IPS-20b (cell line): ENCODE data around the gene UFSP2.
A peak's percentile ranks its signal among the peaks of the same experiment; 100 is the strongest.

Experiments used
- H3K27ac ChIP-seq: one replicate; pipeline ENCODE4 v1.5.1; 2013; ENCODE audit warnings: low read length
- H3K27me3 ChIP-seq: 2 replicates; pipeline ENCODE4 v1.6.1; 2013; ENCODE audit warnings: mild to moderate bottlenecking, low read length, inconsistent platforms; ENCODE audit not compliant: insufficient read depth
- H3K36me3 ChIP-seq: 2 replicates; pipeline ENCODE4 v1.6.1; 2013; ENCODE audit warnings: low read depth, mild to moderate bottlenecking, inconsistent platforms, low read length, moderate library complexity; ENCODE audit not compliant: insufficient read depth
- H3K4me1 ChIP-seq: 2 replicates; pipeline ENCODE4 v1.6.1; 2013; ENCODE audit warnings: mild to moderate bottlenecking, control low read depth, inconsistent platforms, low read length, moderate library complexity; ENCODE audit not compliant: insufficient read depth
- H3K4me3 ChIP-seq: 2 replicates; pipeline ENCODE4 v1.5.1; 2013; ENCODE audit warnings: mild to moderate bottlenecking, low read length, inconsistent platforms
- H3K9ac ChIP-seq: 2 replicates; pipeline ENCODE4 v1.6.1; 2013; ENCODE audit warnings: low read depth, mild to moderate bottlenecking, inconsistent platforms, low read length, moderate library complexity
- H3K9me3 ChIP-seq: 2 replicates; pipeline ENCODE4 v1.6.1; 2013; ENCODE audit warnings: mild to moderate bottlenecking, low read depth, low read length, inconsistent platforms; ENCODE audit not compliant: insufficient read depth

The UFSP2 gene

DNA sequence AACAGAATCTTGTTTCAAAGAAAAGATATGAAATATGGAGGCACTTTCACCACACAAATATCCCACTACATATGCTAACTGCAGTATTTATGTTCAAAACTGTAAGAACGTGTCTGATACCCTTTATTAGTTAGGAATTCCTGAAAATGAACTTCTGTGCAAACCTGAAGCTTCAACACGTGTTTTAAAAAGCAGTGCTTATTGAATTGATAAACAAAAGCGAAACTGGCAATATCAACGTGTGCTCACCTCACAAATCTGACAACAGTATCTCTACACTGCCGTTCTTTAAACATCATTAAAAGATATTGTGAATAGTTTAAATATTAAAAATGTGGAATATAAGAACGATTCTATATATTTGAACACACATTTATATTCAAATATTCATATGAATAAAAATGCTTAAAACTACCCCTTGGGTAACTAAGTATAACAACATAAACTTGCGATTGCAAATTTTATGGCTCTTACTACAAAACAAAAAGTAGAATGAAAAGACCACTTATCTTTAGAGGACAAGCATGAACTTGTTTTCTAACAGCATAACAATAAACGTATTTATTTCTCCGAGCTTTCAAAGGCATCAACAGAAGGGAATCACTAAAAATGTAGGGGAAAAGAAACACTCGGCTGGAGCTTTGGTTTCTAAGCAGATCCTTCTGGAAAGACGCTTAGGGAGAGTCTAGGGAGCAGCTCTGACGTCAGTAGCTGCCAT is 30.4 kb downstream of the UFSP2 start, which contains the start of gene LRP2BP:
LRP2BP (minus strand) TSS at position 687 of the 718 bp plus-strand sequence. CDS start 17,738 bp downstream, outside the sequence.
- Histone ChIP-seq H3K27ac (no peak within 1 kb of the TSS), H3K4me1 (no peaks in the 10 kb centered on the region; the same call in 1 of the 2 replicates), H3K36me3 (peaks cover 18% of the 10 kb centered on the region), H3K4me3 (peak within 1 kb of the TSS; percentile 86), H3K9ac (peak within 1 kb of the TSS; percentile 74; the same call in 1 of the 2 replicates), H3K27me3 (peaks cover 11% of the 10 kb centered on the region; the same call in 1 of the 2 replicates), H3K9me3 (no peaks in the 10 kb centered on the region)

DNA sequence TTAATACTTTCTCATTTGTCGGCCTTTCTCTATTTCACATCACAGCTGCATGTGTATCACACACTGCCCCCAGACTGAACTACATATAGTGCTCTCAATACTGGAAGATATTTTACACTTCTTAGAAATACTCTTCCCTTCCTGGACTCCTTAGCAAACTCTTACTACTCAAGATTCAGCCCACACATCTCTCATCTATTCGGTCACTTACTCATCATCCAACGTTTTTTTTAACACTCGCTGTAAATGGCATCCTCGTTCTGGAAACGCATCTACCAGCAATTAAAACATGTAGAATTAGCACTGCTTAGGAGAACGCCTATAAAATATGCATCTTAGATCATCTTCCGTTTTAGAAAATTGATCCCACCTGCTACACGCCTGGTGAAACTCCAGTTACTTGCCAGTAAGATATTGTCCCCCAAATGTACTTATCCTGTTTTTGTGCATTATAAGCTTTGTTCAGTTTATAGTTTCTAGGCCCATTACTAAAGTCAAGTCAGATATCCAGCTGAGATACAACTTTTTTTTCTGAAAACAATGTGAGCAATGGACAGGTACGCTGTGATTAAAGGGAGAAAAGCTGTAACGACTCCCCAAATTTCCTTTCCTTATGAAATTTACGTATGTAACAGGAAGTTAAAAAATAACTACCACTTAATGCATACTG is 31.1 kb downstream of the UFSP2 start:
- H3K27me3 ChIP-seq, result peaks cover 11% of the 10 kb centered on the region; the same call in 1 of the 2 replicates
- H3K36me3 ChIP-seq, result peaks cover 11% of the 10 kb centered on the region
- no peaks in the 10 kb centered on the region for H3K9me3 ChIP-seq
- H3K27ac ChIP-seq, result no peak overlapping the region
- no peaks in the 10 kb centered on the region; the same call in 1 of the 2 replicates for H3K4me1 ChIP-seq
- H3K4me3 ChIP-seq, result no peak overlapping the region
- no peak overlapping the region for H3K9ac ChIP-seq

DNA sequence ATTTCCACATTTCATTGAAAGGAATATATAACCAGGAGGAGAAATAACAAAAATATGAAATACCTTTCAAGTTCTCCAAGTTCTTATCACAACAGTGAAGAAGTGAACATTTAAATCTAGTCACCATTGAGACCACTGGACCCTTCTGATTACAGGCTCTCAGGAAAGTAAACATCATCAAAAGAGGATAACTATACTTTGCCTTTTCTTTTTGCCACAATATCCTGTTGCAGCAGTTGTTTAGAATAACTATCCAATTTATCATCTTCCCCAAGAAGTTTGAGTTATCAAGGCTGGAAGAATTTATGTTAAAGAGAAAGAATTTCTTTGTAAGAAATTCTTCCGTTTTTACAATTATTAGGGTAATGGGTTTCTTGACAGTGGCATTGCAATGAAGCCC is 33.6 kb downstream of the UFSP2 start:
- Histone ChIP-seq H3K27me3 (peaks cover 11% of the 10 kb centered on the region; the same call in 1 of the 2 replicates), H3K36me3 (no peaks in the 10 kb centered on the region)

DNA sequence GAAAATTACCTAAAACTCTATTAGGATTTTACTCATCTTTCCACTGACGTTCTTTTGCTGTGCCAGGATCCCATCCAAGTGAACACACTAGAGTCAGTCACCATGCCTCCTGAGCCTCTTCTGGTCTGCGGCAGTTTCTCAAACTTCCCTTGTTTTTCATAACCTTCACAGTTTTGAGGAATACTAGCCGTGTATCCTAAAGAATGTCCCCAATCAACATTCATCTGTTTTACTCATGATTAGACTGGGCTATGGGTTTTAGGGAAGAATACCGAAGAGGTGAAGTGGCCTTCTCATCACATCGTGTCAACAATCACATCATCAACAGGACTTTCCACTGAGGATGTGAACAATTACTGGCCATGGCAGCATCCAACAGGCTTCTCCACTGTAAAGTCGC is 34.8 kb downstream of the UFSP2 start:
- Histone ChIP-seq H3K9me3 (no peaks in the 10 kb centered on the region), H3K36me3 (no peaks in the 10 kb centered on the region), H3K9ac (no peak overlapping the region), H3K4me1 (no peaks in the 10 kb centered on the region; the same call in 1 of the 2 replicates), H3K4me3 (no peak overlapping the region), H3K27ac (no peak overlapping the region), H3K27me3 (peaks cover 11% of the 10 kb centered on the region; the same call in 1 of the 2 replicates)

More for the DNA sequence above, 33.6 kb downstream of the UFSP2 start:
- no peaks in the 10 kb centered on the region; the same call in 1 of the 2 replicates for H3K4me1 ChIP-seq
- no peak overlapping the region for H3K9ac ChIP-seq
- H3K9me3 ChIP-seq, result no peaks in the 10 kb centered on the region
- H3K27ac ChIP-seq, result no peak overlapping the region
- H3K4me3 ChIP-seq, result no peak overlapping the region

DNA sequence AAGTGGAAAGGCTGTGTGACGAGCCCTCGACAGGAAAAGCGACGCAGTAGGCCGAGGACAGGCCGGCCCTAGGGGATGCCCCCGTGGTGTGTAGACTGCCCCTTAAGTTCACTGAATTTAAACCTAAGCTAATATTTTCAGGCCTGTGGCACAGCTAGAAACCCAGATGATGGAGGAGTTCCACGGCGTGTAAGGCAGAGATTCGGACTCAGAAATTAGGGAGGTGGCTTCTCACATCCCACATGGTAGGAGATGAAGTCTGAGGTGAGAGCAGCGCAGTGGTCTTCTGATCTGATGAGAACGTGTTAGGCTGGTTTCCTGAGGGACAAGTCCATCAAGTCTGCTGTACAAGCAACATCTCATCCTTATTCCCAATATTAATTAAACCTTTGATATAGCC is 37.8 kb downstream of the UFSP2 start:
- Histone ChIP-seq H3K4me3 (no peak overlapping the region), H3K4me1 (no peaks in the 10 kb centered on the region), H3K9me3 (no peaks in the 10 kb centered on the region), H3K27ac (no peak overlapping the region), H3K9ac (no peak overlapping the region), H3K27me3 (no peaks in the 10 kb centered on the region), H3K36me3 (no peaks in the 10 kb centered on the region)

DNA sequence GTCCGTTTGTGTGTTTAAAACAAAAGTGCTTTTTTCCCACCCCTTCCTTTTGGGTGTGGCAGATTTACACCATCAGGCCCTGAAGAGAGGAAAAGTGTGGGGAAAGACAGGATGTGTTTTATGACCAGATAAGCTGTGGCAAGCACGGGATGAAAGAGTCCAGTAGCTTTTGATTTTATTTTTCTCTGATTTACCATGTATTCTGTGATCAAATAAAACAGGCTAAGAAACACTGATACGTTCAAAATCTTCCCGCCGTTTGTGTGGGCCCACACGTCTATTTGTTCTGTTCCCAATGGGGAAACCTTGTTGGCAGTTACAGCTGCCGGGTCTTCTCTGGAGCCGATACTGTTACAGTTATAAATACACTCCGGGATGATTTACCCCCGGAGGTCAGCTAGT is 40.8 kb downstream of the UFSP2 start:
- Histone ChIP-seq H3K4me1 (no peaks in the 10 kb centered on the region), H3K27me3 (no peaks in the 10 kb centered on the region), H3K27ac (no peak overlapping the region), H3K9ac (no peak overlapping the region), H3K4me3 (no peak overlapping the region), H3K36me3 (no peaks in the 10 kb centered on the region), H3K9me3 (no peaks in the 10 kb centered on the region)

DNA sequence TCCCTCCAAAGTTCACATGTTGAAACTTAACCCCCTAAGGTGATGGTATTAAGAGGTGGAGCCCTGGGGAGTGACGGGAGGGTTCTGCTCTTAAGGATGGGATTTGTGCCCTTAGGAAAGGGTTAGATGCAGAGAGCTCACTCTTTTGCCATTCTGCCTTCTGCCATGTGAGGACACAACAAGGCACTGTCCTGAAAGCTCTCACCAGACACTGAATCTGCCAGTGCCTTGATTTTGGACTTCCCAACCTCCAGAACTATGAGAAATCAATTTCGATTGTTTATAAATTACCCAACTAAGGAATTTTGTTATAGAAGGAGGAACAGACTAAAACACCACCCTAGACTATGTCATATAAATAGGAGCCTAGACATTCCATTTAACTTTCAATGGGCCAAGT is 41.7 kb downstream of the UFSP2 start:
- Histone ChIP-seq H3K9me3 (no peaks in the 10 kb centered on the region), H3K36me3 (no peaks in the 10 kb centered on the region), H3K9ac (no peak overlapping the region), H3K4me3 (no peak overlapping the region), H3K27ac (no peak overlapping the region), H3K27me3 (no peaks in the 10 kb centered on the region), H3K4me1 (no peaks in the 10 kb centered on the region)

DNA sequence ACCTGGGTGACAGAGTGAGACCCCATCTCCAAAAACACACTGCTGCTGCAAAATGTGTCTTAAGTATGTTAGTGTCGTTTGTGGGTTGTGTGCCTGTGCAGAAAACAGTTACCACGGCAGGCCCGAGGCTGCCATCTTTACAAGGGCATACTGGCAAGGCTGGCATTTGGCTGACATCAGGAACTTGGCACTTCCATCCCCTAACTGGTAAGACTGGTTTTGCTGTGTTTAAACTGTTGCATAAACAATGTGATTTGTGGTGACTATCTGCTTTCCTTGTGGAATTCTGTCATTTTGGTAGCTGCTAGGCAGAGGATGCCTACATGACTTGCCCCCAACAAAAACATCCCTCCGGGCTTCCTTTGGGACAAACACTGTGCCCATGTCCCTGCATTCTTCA is 42.3 kb downstream of the UFSP2 start:
- Histone ChIP-seq H3K36me3 (no peaks in the 10 kb centered on the region), H3K27me3 (no peaks in the 10 kb centered on the region), H3K4me1 (no peaks in the 10 kb centered on the region), H3K4me3 (no peak overlapping the region), H3K9ac (no peak overlapping the region), H3K27ac (no peak overlapping the region), H3K9me3 (no peaks in the 10 kb centered on the region)

DNA sequence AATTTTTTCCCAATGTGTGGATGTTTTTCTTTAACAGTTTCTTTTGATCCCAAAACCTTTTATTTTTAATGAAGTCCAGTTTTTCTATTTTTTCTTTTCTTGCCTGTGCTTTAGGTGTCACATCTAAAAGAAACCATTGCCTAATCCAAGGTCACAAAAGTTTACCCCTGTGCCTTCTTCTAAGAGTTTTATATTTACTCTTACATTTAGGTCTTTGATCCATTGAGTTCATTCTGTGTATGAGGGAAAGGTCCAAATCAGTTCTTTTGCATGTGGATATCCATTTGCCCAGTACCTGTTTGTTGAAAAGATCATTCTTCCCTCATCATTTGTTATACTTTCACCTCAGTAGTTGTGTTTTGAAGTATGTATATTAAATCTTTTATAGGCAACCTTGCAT is 43.0 kb downstream of the UFSP2 start:
- Histone ChIP-seq H3K4me3 (no peak overlapping the region), H3K27ac (no peak overlapping the region), H3K9ac (no peak overlapping the region), H3K27me3 (no peaks in the 10 kb centered on the region), H3K9me3 (no peaks in the 10 kb centered on the region), H3K4me1 (no peaks in the 10 kb centered on the region), H3K36me3 (no peaks in the 10 kb centered on the region)

DNA sequence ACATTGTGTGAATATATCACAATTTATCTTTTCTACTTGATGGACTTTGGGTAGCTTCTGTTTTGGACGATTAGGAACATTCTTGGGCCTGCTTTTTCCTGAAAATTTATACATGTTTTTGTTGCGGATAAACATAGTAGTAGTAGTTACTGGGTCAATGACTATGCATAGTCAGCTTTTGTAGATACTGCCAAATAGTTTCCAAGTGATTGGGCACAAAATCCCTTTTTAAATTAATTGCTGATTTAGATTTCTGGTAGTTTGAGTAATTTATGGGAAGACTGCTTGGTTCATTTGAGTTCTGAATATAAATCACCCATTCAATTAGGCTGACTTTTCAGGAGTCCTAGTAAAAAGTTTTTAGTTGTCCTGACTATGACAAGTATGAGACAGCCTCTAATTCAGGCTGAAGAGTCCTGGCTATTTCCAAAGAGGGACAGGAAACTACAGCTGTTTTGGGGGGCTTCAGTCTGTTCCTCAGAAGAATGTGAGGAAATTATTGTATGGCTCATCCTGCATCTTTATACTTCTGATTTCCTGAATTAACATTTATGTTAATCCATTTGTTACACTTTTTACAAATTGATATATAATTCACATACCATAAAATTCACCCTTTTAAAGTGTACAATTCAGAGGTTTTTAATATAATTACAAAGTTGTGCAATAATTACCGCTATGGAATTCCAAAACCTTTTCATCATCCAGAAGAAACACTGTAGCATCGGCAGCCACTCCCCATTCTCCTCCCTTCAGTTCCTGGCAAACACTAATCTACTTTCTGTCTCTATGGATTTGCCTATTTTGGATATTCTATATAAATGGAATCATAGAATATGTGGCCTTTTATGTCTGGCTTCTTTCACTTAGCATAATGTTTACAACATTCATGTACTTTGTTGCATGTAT is 44.2 kb downstream of the UFSP2 start:
- Histone ChIP-seq H3K27ac (no peak overlapping the region), H3K36me3 (no peaks in the 10 kb centered on the region), H3K4me3 (no peak overlapping the region), H3K4me1 (no peaks in the 10 kb centered on the region), H3K9ac (no peak overlapping the region), H3K27me3 (no peaks in the 10 kb centered on the region), H3K9me3 (no peaks in the 10 kb centered on the region)

DNA sequence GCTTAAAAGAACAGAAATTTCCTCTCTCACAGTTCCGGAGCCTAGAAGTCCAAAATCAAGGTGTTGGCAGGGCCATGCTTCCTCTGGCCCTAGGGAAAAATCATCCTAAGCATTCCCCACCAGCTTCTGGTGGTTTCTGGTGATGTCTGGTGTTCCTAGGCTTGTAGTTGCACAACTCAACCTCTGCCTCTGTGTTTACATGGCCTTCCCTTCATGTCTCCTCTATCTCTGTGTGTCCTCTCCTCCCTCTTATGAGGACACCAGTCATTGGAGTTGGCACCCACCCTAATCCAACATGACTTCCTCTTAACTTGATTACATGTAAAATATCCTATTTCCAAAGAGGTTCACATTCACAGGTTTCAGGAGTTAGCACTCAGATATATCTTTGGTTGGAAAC is 45.4 kb downstream of the UFSP2 start:
- Histone ChIP-seq H3K27me3 (no peaks in the 10 kb centered on the region), H3K36me3 (no peaks in the 10 kb centered on the region), H3K4me1 (no peaks in the 10 kb centered on the region), H3K4me3 (no peak overlapping the region), H3K27ac (no peak overlapping the region), H3K9me3 (no peaks in the 10 kb centered on the region), H3K9ac (no peak overlapping the region)
